ENCODE results near the gene ZP4.

Gene ZP4

DNA sequence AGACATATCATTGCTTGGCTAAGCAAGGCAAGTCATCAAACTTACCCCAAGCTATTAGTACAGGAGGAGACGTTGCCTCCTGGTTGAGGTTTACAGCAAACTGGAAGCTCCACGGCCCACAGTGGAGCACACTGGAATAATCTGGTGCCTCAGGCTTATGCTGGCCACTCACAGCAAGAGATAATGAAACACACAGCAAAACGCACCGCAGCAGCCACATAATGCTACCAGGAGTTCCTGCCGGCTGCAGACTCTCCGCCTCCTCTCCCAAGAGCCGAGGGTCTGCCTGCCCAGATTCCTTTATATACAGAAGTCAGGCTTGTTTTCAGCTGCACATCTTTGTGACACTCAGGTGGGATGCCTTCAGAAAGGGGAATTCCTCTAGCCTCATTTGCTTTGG is 306 bp downstream of the ZP4 start:
- ChIA-PET CTCF (no interaction called here), POLR2A (no interaction called here)
- DNase-seq (ENCODE audit: extremely low spot score), result no peak
- no peak for TF ChIP-seq CTBP1 (IDR thresholded peaks at IDR 0.05; ENCODE audit: borderline replicate concordance)
- no peak for TF ChIP-seq FOXM1 (IDR thresholded peaks at IDR 0.05; ENCODE audit: borderline replicate concordance)
- no peak for TF ChIP-seq NFRKB (IDR thresholded peaks at IDR 0.05)
- TF ChIP-seq SUZ12 (IDR thresholded peaks at IDR 0.05), result no peak
- TF ChIP-seq ZNF384 (IDR thresholded peaks at IDR 0.05), result no peak
- no peak for TF ChIP-seq ELF4 (IDR thresholded peaks at IDR 0.05)
- no peak for TF ChIP-seq ARNT (IDR thresholded peaks at IDR 0.05)
- TF ChIP-seq FOXA1 (IDR thresholded peaks at IDR 0.05), result no peak
- TF ChIP-seq FOXK2 (IDR thresholded peaks at IDR 0.05), result no peak
- no peak for TF ChIP-seq LEF1 (IDR thresholded peaks at IDR 0.05; ENCODE audit: borderline replicate concordance)
- TF ChIP-seq SP1 (IDR thresholded peaks at IDR 0.05), result no peak
- TF ChIP-seq TARDBP (IDR thresholded peaks at IDR 0.05), result no peak
- TF ChIP-seq HDGF (IDR thresholded peaks at IDR 0.05; ENCODE audit: borderline replicate concordance), result no peak
- TF ChIP-seq L3MBTL2 (conservative IDR thresholded peaks at IDR 0.05), result no peak
- TF ChIP-seq PKNOX1 (IDR thresholded peaks at IDR 0.05), result no peak
- no peak for TF ChIP-seq BHLHE40 (IDR thresholded peaks at IDR 0.05; ENCODE audit: borderline replicate concordance)

- TF ChIP-seq ELF4 (IDR thresholded peaks at IDR 0.05) (no peak), FOXA1 (IDR thresholded peaks at IDR 0.05) (no peak), FOXM1 (IDR thresholded peaks at IDR 0.05; ENCODE audit: borderline replicate concordance) (no peak), SP1 (IDR thresholded peaks at IDR 0.05) (no peak), SUZ12 (IDR thresholded peaks at IDR 0.05) (no peak), ZNF384 (IDR thresholded peaks at IDR 0.05) (no peak), HDGF (IDR thresholded peaks at IDR 0.05; ENCODE audit: borderline replicate concordance) (no peak), NFRKB (IDR thresholded peaks at IDR 0.05) (no peak), ARNT (IDR thresholded peaks at IDR 0.05) (no peak), TARDBP (IDR thresholded peaks at IDR 0.05) (no peak), BHLHE40 (IDR thresholded peaks at IDR 0.05; ENCODE audit: borderline replicate concordance) (no peak), FOXK2 (IDR thresholded peaks at IDR 0.05) (no peak), L3MBTL2 (conservative IDR thresholded peaks at IDR 0.05) (no peak), LEF1 (IDR thresholded peaks at IDR 0.05; ENCODE audit: borderline replicate concordance) (no peak), PKNOX1 (IDR thresholded peaks at IDR 0.05) (no peak), CTBP1 (IDR thresholded peaks at IDR 0.05; ENCODE audit: borderline replicate concordance) (no peak)
- CTCF ChIA-PET, result no interaction called here
- DNase-seq (ENCODE audit: extremely low spot score), result no peak
- POLR2A ChIA-PET, result no interaction called here
These were observed 2.6 kb downstream of the ZP4 start for GRCh38 chr1:237888143-237888542.

DNA sequence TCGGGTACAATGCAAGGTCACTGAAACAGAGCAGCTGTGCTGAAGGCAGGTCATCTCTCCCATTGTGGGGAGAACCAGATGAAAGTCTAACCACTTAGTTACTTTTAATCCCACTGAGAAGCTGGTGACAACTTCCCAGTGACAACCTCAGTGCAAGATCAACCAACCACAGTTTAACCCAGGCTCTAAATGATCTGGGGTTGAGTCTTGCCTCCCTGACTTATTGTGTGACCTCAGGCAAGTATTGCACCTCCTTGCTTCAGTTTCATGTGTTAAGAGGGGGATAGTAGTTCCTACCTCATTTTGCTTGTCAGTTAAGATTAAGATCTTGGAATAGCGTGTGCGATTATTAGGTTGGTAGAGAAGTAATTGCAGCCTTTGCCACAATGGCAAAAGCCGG is 3.2 kb downstream of the ZP4 start:
- TF ChIP-seq PKNOX1 (IDR thresholded peaks at IDR 0.05) (no peak), ELF4 (IDR thresholded peaks at IDR 0.05) (no peak), NFRKB (IDR thresholded peaks at IDR 0.05) (no peak), ARNT (IDR thresholded peaks at IDR 0.05) (no peak), BHLHE40 (IDR thresholded peaks at IDR 0.05; ENCODE audit: borderline replicate concordance) (no peak)
- DNase-seq (ENCODE audit: extremely low spot score), result no peak
- CTCF ChIA-PET, result no interaction called here
- POLR2A ChIA-PET, result no interaction called here

DNA sequence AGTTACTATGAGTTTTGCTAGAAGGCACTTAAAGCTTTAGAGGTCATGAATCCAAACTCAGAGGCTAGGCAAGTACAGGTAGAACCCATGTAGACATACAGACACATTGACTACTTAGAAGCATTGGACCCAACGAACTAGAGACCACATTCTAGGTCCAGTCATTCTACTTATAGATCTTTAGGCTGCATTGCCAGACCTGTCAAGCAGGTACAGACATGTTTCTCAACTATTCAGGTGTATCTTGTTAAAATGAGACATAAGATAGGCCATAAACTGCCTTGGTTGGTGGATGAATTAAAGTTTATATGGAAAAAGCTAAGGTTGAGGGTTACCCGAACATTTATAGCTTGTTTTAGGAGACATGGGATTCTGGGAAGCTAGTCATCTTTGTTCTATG is 6.5 kb downstream of the ZP4 start:
- no peak for DNase-seq (ENCODE audit: extremely low spot score)
- TF ChIP-seq TARDBP (IDR thresholded peaks at IDR 0.05) (no peak), HDGF (IDR thresholded peaks at IDR 0.05; ENCODE audit: borderline replicate concordance) (no peak), ARNT (IDR thresholded peaks at IDR 0.05) (no peak), ZNF384 (IDR thresholded peaks at IDR 0.05) (no peak), SP1 (IDR thresholded peaks at IDR 0.05) (no peak), NFRKB (IDR thresholded peaks at IDR 0.05) (no peak), FOXM1 (IDR thresholded peaks at IDR 0.05; ENCODE audit: borderline replicate concordance) (no peak)
- CTCF ChIA-PET, result interaction anchor here (0.7 kb wide), 1 partner anchor 57 kb away, joined by 3 read pairs; no protein-coding TSS in a partner anchor
- POLR2A ChIA-PET, result no interaction called here

DNA sequence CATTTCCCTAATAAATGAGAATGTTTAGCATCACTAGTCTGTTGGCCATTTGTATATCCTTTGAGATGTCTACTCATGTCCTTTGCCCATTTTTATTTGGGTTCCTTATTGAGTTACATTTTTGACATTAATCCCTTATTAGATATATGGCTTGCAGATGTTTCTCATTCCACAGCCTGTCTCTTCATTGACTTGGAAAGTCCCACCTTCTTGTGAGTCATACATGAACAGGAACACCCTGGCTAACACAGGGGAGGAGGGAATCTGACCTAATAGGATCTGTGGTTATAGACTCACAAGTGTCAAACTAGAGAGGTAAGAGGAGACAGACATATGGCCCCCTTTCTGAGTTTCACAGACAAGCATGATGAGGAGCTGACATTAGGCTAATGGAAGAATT is 11.5 kb downstream of the ZP4 start:
- ChIA-PET CTCF (interaction anchor here (0.6 to 2.2 kb wide), 2 partner anchors 15 to 624 kb away, joined by 3 to 7 read pairs; no protein-coding TSS in a partner anchor), POLR2A (no interaction called here)
- no peak for TF ChIP-seq ARNT (IDR thresholded peaks at IDR 0.05)
- TF ChIP-seq CTBP1 (IDR thresholded peaks at IDR 0.05; ENCODE audit: borderline replicate concordance), result no peak
- no peak for TF ChIP-seq LEF1 (IDR thresholded peaks at IDR 0.05; ENCODE audit: borderline replicate concordance)
- no peak for TF ChIP-seq PKNOX1 (IDR thresholded peaks at IDR 0.05)
- TF ChIP-seq SP1 (IDR thresholded peaks at IDR 0.05), result no peak
- TF ChIP-seq ELF4 (IDR thresholded peaks at IDR 0.05), result no peak
- no peak for TF ChIP-seq FOXA1 (IDR thresholded peaks at IDR 0.05)
- TF ChIP-seq L3MBTL2 (conservative IDR thresholded peaks at IDR 0.05), result no peak
- no peak for TF ChIP-seq FOXM1 (IDR thresholded peaks at IDR 0.05; ENCODE audit: borderline replicate concordance)
- no peak for TF ChIP-seq ZNF384 (IDR thresholded peaks at IDR 0.05)
- no peak for TF ChIP-seq HDGF (IDR thresholded peaks at IDR 0.05; ENCODE audit: borderline replicate concordance)
- TF ChIP-seq FOXK2 (IDR thresholded peaks at IDR 0.05), result no peak
- no peak for TF ChIP-seq NFRKB (IDR thresholded peaks at IDR 0.05)
- TF ChIP-seq SUZ12 (IDR thresholded peaks at IDR 0.05), result no peak
- no peak for TF ChIP-seq TARDBP (IDR thresholded peaks at IDR 0.05)
- no peak for TF ChIP-seq BHLHE40 (IDR thresholded peaks at IDR 0.05; ENCODE audit: borderline replicate concordance)
- DNase-seq (ENCODE audit: extremely low spot score), result no peak

- ChIA-PET CTCF (interaction anchor here (2.2 kb wide), 1 partner anchor 14 kb away, joined by 7 read pairs; no protein-coding TSS in a partner anchor), POLR2A (no interaction called here)
- no peak for DNase-seq (ENCODE audit: extremely low spot score)
- TF ChIP-seq CTBP1 (IDR thresholded peaks at IDR 0.05; ENCODE audit: borderline replicate concordance) (no peak), TARDBP (IDR thresholded peaks at IDR 0.05) (no peak), L3MBTL2 (conservative IDR thresholded peaks at IDR 0.05) (no peak), FOXA1 (IDR thresholded peaks at IDR 0.05) (no peak), SP1 (IDR thresholded peaks at IDR 0.05) (no peak), NFRKB (IDR thresholded peaks at IDR 0.05) (no peak), HDGF (IDR thresholded peaks at IDR 0.05; ENCODE audit: borderline replicate concordance) (no peak), FOXK2 (IDR thresholded peaks at IDR 0.05) (no peak), SUZ12 (IDR thresholded peaks at IDR 0.05) (no peak), PKNOX1 (IDR thresholded peaks at IDR 0.05) (no peak), ELF4 (IDR thresholded peaks at IDR 0.05) (no peak)
These were observed 12.3 kb downstream of the ZP4 start for GRCh38 chr1:237878406-237878805.

Data from HEK293T (cell line).